GM23338 (cell line): ENCODE results near the gene ZNF536. TPM values are rescaled to one million over a fixed set of nuclear protein-coding genes. Genes with fewer than 3 reads are reported as not detected.

Experiments
- ATAC-seq: fragments of 200-7000 bp; cut with Tn5 transposase; 3 replicates; pipeline ENCODE4 v1.9.1; 2020
- DNase-seq: peaks from one replicate; pipeline ENCODE4 v3.0.0-alpha.2; 2015; ENCODE audit warnings: low spot score
- H2AFZ ChIP-seq: fragments of 200-600 bp; sonication (generic); 2 replicates; pipeline ENCODE4 v1.8.0; 2016; ENCODE audit warnings: antibody characterized with exemption, mild to moderate bottlenecking, moderate library complexity
- H3F3A ChIP-seq: fragments of 200-600 bp; sonication (generic); replicated peaks from 2 replicates; pipeline ENCODE4 v1.8.0; 2017; ENCODE audit warnings: antibody characterized with exemption, mixed run types, low read depth
- H3K27ac ChIP-seq: fragments of 200-600 bp; sonication (generic); 2 replicates; pipeline ENCODE4 v1.6.1; 2016; ENCODE audit warnings: low read depth
- H3K27me3 ChIP-seq: fragments of 200-600 bp; sonication (generic); 2 replicates; pipeline ENCODE4 v1.8.0; 2016; ENCODE audit warnings: mild to moderate bottlenecking, mixed run types, moderate library complexity; ENCODE audit not compliant: insufficient read depth
- H3K36me3 ChIP-seq: fragments of 200-600 bp; sonication (generic); 2 replicates; pipeline ENCODE4 v1.8.0; 2016; ENCODE audit warnings: mild to moderate bottlenecking; ENCODE audit not compliant: insufficient read depth
- H3K4me1 ChIP-seq: fragments of 200-600 bp; sonication (generic); 2 replicates; pipeline ENCODE4 v1.8.0; 2016; ENCODE audit warnings: mild to moderate bottlenecking, moderate library complexity; ENCODE audit not compliant: insufficient read depth
- H3K4me2 ChIP-seq: fragments of 200-600 bp; sonication (generic); 2 replicates; pipeline ENCODE4 v1.7.1; 2017; ENCODE audit warnings: mixed run types
- H3K4me3 ChIP-seq: fragments of 200-600 bp; sonication (generic); 2 replicates; pipeline ENCODE4 v1.6.1; 2016; ENCODE audit warnings: mixed run types
- H3K79me2 ChIP-seq: fragments of 200-600 bp; sonication (generic); replicated peaks from 2 replicates; pipeline ENCODE4 v1.8.0; 2017; ENCODE audit warnings: mild to moderate bottlenecking; ENCODE audit not compliant: insufficient read depth
- H3K9me2 ChIP-seq: fragments of 200-600 bp; sonication (generic); 2 replicates; pipeline ENCODE4 v1.8.0; 2017; ENCODE audit not compliant: insufficient read depth
- H4K20me1 ChIP-seq: fragments of 200-600 bp; sonication (generic); replicated peaks from 2 replicates; pipeline ENCODE4 v1.8.0; 2017; ENCODE audit warnings: mild to moderate bottlenecking; ENCODE audit not compliant: insufficient read depth
- H3K27ac Mint-ChIP-seq: 2 replicates; pipeline ENCODE4 v1.8.0; 2020; ENCODE audit warnings: inconsistent platforms, mild to moderate bottlenecking, moderate library complexity, mixed read lengths
- H3K27me3 Mint-ChIP-seq: 3 replicates; pipeline ENCODE4 v1.8.0; 2022; ENCODE audit warnings: low read depth, mild to moderate bottlenecking, moderate library complexity, mixed read lengths, inconsistent platforms; ENCODE audit not compliant: insufficient read depth, poor library complexity
- H3K36me3 Mint-ChIP-seq: 3 replicates; pipeline ENCODE4 v1.8.0; 2021; ENCODE audit warnings: low read depth, mild to moderate bottlenecking, inconsistent platforms, moderate library complexity, mixed read lengths
- H3K4me1 Mint-ChIP-seq: 3 replicates; pipeline ENCODE4 v1.8.0; 2020; ENCODE audit warnings: mild to moderate bottlenecking, inconsistent platforms, mixed read lengths
- H3K4me3 Mint-ChIP-seq: 3 replicates; pipeline ENCODE4 v1.8.0; 2021; ENCODE audit warnings: moderate library complexity, mild to moderate bottlenecking, inconsistent platforms, mixed read lengths
- H3K9me3 Mint-ChIP-seq: 3 replicates; pipeline ENCODE4 v1.8.0; 2020; ENCODE audit warnings: moderate library complexity, mild to moderate bottlenecking, inconsistent platforms, mixed read lengths
- CREB1 ChIP-seq: fragments of 250-450 bp; sonication (Bioruptor Pico); IDR thresholded peaks from 2 replicates; pipeline ENCODE4 v1.5.0; 2020; ENCODE audit warnings: low read depth, mild to moderate bottlenecking, moderate library complexity
- EZH2 ChIP-seq: fragments of 200-600 bp; sonication (generic); IDR thresholded peaks from one replicate; pipeline ENCODE4 v1.8.0; 2017; ENCODE audit warnings: antibody characterized with exemption, mild to moderate bottlenecking, low read depth; ENCODE audit not compliant: unreplicated experiment
- EZH2phosphoT487 ChIP-seq: fragments of 200-600 bp; sonication (generic); IDR thresholded peaks from one replicate; pipeline ENCODE4 v1.8.1; 2018; ENCODE audit warnings: antibody characterized with exemption; ENCODE audit not compliant: unreplicated experiment
- JUNB ChIP-seq: IDR thresholded peaks from one replicate; pipeline ENCODE4 v1.6.1; 2016; ENCODE audit warnings: antibody characterized with exemption; ENCODE audit not compliant: unreplicated experiment
- NANOG ChIP-seq: IDR thresholded peaks from 2 replicates; pipeline ENCODE4 v1.6.1; 2016; ENCODE audit warnings: antibody characterized with exemption, borderline replicate concordance
- POLR2AphosphoS5 ChIP-seq: IDR thresholded peaks from 2 replicates; pipeline ENCODE4 v1.6.1; 2016; ENCODE audit warnings: antibody characterized with exemption, low read depth
- STAT1 ChIP-seq: IDR thresholded peaks from one replicate; pipeline ENCODE4 v1.6.1; 2016; ENCODE audit warnings: antibody characterized with exemption; ENCODE audit not compliant: unreplicated experiment
- ZNF114 ChIP-seq: fragments of 250-450 bp; sonication (Bioruptor Pico); IDR thresholded peaks from 2 replicates; pipeline ENCODE4 v1.5.0; 2020; ENCODE audit warnings: mild to moderate bottlenecking, moderate library complexity
- ZNF331 ChIP-seq: fragments of 250-450 bp; sonication (Bioruptor Pico); IDR thresholded peaks from 2 replicates; pipeline ENCODE4 v1.5.0; 2020; ENCODE audit warnings: low read depth, mild to moderate bottlenecking, moderate library complexity
- polyA plus RNA-seq: library from polyadenylated mRNA; unstranded; fragments of >200 nt; fragmentation: Nextera tagmentation; extraction: Ambion mirVana; gene quantifications from 2 replicates; pipeline ENCODE4 v1.2.1, GENCODE V29; 2016
- total RNA-seq: library from RNA; depleted of rRNA; stranded (reverse); fragments of >200 nt; shearing (Covaris generic); gene quantifications from 2 replicates; pipeline ENCODE4 v1.2.3, GENCODE V29; 2014
- TF ChIP-seq, protein P1 (sequence below): IDR thresholded peaks from 2 replicates; pipeline ENCODE4 v1.6.1; 2016; ENCODE audit warnings: antibody characterized with exemption
- TF ChIP-seq, protein P2 (sequence below), 2 experiments: fragments of 200-600 bp in 1 of 2; sonication (generic) in 1 of 2; conservative IDR thresholded peaks; 2 replicates each; pipeline versions ENCODE4 v1.5.1 to v1.6.1; 2016 to 2017; ENCODE audit warnings: antibody characterized with exemption in 2 of 2, low read depth in 2 of 2, mild to moderate bottlenecking in 2 of 2, moderate library complexity in 1 of 2
- TF ChIP-seq, protein P3 (sequence below): IDR thresholded peaks from one replicate; pipeline ENCODE4 v1.6.1; 2018; ENCODE audit warnings: antibody characterized with exemption; ENCODE audit not compliant: unreplicated experiment
- TF ChIP-seq, protein P4 (sequence below): fragments of 250-450 bp; sonication (Bioruptor Pico); IDR thresholded peaks from 2 replicates; pipeline ENCODE4 v1.5.0; 2020; ENCODE audit warnings: mild to moderate bottlenecking, moderate library complexity

Gene ZNF536
- total and polyA plus RNA-seq, 2 experiments from 2014 or later: 0.07 TPM; not detected in 1

DNA sequence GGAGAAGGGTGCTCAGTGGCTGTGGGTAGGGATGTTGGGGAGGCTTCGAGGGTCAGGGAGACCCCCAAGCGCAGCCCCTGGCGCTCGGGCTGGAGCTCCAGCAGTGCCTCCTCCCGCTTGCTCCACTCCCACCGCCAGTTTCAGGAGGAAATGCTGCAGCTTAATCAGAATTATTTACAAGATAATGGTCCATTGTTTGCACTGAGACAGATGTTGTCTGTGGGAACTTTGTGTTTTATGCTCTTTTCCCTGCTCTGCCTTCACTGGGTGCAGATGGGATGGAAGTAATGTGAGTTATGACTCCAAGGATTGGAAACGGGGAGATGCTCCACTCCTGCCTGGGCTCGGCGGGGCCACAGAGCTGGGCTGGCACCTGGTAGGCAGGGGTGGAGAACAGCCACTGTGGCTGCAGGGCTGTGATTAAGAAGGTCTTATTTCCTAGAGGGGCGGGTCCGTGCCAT lies 192.4 kb downstream of the ZNF536 start:
- no peaks in the 10 kb centered on the region for H3K36me3 ChIP-seq
- ATAC-seq: peak; percentile 54
- H3K4me1 ChIP-seq: peaks cover 22% of the 10 kb centered on the region
- Mint-ChIP-seq H3K9me3 (no peaks in the 10 kb centered on the region; the same call in 2 of the 3 replicates), H3K36me3 (no peaks in the 10 kb centered on the region), H3K4me1 (peaks cover 46% of the 10 kb centered on the region), H3K27ac (no peak overlapping the region), H3K4me3 (no peak overlapping the region), H3K27me3 (peaks cover 14% of the 10 kb centered on the region)
- H3K4me2 ChIP-seq: peak overlapping the region; percentile 70; the same call in 1 of the 2 replicates
- TF ChIP-seq CREB1 (CRISPR knock-in tag): no peak
- TF ChIP-seq STAT1: no peak
- no peak for TF ChIP-seq JUNB
- TF ChIP-seq ZNF331: no peak
- TF ChIP-seq, protein P1, sequence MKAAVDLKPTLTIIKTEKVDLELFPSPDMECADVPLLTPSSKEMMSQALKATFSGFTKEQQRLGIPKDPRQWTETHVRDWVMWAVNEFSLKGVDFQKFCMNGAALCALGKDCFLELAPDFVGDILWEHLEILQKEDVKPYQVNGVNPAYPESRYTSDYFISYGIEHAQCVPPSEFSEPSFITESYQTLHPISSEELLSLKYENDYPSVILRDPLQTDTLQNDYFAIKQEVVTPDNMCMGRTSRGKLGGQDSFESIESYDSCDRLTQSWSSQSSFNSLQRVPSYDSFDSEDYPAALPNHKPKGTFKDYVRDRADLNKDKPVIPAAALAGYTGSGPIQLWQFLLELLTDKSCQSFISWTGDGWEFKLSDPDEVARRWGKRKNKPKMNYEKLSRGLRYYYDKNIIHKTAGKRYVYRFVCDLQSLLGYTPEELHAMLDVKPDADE: no peak
- no peak for TF ChIP-seq EZH2
- no peak for TF ChIP-seq NANOG
- TF ChIP-seq, protein P2, sequence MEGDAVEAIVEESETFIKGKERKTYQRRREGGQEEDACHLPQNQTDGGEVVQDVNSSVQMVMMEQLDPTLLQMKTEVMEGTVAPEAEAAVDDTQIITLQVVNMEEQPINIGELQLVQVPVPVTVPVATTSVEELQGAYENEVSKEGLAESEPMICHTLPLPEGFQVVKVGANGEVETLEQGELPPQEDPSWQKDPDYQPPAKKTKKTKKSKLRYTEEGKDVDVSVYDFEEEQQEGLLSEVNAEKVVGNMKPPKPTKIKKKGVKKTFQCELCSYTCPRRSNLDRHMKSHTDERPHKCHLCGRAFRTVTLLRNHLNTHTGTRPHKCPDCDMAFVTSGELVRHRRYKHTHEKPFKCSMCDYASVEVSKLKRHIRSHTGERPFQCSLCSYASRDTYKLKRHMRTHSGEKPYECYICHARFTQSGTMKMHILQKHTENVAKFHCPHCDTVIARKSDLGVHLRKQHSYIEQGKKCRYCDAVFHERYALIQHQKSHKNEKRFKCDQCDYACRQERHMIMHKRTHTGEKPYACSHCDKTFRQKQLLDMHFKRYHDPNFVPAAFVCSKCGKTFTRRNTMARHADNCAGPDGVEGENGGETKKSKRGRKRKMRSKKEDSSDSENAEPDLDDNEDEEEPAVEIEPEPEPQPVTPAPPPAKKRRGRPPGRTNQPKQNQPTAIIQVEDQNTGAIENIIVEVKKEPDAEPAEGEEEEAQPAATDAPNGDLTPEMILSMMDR (conservative IDR thresholded peaks at IDR 0.05; ENCODE audit: low read depth in 2 of 2): no peak
- TF ChIP-seq POLR2AphosphoS5: no peak
- TF ChIP-seq, protein P3, sequence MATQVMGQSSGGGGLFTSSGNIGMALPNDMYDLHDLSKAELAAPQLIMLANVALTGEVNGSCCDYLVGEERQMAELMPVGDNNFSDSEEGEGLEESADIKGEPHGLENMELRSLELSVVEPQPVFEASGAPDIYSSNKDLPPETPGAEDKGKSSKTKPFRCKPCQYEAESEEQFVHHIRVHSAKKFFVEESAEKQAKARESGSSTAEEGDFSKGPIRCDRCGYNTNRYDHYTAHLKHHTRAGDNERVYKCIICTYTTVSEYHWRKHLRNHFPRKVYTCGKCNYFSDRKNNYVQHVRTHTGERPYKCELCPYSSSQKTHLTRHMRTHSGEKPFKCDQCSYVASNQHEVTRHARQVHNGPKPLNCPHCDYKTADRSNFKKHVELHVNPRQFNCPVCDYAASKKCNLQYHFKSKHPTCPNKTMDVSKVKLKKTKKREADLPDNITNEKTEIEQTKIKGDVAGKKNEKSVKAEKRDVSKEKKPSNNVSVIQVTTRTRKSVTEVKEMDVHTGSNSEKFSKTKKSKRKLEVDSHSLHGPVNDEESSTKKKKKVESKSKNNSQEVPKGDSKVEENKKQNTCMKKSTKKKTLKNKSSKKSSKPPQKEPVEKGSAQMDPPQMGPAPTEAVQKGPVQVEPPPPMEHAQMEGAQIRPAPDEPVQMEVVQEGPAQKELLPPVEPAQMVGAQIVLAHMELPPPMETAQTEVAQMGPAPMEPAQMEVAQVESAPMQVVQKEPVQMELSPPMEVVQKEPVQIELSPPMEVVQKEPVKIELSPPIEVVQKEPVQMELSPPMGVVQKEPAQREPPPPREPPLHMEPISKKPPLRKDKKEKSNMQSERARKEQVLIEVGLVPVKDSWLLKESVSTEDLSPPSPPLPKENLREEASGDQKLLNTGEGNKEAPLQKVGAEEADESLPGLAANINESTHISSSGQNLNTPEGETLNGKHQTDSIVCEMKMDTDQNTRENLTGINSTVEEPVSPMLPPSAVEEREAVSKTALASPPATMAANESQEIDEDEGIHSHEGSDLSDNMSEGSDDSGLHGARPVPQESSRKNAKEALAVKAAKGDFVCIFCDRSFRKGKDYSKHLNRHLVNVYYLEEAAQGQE: no peak
- TF ChIP-seq, protein P4, sequence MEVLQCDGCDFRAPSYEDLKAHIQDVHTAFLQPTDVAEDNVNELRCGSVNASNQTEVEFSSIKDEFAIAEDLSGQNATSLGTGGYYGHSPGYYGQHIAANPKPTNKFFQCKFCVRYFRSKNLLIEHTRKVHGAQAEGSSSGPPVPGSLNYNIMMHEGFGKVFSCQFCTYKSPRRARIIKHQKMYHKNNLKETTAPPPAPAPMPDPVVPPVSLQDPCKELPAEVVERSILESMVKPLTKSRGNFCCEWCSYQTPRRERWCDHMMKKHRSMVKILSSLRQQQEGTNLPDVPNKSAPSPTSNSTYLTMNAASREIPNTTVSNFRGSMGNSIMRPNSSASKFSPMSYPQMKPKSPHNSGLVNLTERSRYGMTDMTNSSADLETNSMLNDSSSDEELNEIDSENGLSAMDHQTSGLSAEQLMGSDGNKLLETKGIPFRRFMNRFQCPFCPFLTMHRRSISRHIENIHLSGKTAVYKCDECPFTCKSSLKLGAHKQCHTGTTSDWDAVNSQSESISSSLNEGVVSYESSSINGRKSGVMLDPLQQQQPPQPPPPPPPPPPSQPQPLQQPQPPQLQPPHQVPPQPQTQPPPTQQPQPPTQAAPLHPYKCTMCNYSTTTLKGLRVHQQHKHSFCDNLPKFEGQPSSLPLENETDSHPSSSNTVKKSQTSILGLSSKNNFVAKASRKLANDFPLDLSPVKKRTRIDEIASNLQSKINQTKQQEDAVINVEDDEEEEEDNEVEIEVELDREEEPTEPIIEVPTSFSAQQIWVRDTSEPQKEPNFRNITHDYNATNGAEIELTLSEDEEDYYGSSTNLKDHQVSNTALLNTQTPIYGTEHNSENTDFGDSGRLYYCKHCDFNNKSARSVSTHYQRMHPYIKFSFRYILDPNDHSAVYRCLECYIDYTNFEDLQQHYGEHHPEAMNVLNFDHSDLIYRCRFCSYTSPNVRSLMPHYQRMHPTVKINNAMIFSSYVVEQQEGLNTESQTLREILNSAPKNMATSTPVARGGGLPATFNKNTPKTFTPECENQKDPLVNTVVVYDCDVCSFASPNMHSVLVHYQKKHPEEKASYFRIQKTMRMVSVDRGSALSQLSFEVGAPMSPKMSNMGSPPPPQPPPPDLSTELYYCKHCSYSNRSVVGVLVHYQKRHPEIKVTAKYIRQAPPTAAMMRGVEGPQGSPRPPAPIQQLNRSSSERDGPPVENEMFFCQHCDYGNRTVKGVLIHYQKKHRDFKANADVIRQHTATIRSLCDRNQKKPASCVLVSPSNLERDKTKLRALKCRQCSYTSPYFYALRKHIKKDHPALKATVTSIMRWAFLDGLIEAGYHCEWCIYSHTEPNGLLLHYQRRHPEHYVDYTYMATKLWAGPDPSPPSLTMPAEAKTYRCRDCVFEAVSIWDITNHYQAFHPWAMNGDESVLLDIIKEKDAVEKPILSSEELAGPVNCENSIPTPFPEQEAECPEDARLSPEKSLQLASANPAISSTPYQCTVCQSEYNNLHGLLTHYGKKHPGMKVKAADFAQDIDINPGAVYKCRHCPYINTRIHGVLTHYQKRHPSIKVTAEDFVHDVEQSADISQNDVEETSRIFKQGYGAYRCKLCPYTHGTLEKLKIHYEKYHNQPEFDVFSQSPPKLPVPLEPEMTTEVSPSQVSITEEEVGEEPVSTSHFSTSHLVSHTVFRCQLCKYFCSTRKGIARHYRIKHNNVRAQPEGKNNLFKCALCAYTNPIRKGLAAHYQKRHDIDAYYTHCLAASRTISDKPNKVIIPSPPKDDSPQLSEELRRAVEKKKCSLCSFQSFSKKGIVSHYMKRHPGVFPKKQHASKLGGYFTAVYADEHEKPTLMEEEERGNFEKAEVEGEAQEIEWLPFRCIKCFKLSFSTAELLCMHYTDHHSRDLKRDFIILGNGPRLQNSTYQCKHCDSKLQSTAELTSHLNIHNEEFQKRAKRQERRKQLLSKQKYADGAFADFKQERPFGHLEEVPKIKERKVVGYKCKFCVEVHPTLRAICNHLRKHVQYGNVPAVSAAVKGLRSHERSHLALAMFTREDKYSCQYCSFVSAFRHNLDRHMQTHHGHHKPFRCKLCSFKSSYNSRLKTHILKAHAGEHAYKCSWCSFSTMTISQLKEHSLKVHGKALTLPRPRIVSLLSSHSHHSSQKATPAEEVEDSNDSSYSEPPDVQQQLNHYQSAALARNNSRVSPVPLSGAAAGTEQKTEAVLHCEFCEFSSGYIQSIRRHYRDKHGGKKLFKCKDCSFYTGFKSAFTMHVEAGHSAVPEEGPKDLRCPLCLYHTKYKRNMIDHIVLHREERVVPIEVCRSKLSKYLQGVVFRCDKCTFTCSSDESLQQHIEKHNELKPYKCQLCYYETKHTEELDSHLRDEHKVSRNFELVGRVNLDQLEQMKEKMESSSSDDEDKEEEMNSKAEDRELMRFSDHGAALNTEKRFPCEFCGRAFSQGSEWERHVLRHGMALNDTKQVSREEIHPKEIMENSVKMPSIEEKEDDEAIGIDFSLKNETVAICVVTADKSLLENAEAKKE: no peak
- no peak for TF ChIP-seq ZNF114 (CRISPR knock-in tag)
- TF ChIP-seq EZH2phosphoT487: no peak
- no peaks in the 10 kb centered on the region for H3F3A ChIP-seq
- H3K4me3 ChIP-seq: no peak overlapping the region
- H3K79me2 ChIP-seq: no peaks in the 10 kb centered on the region
- H3K27ac ChIP-seq: no peak overlapping the region
- no peaks in the 10 kb centered on the region for H4K20me1 ChIP-seq
- H3K9me2 ChIP-seq: peaks cover 20% of the 10 kb centered on the region
- H3K27me3 ChIP-seq: no peaks in the 10 kb centered on the region
- peak; percentile 55 for DNase-seq
- H2AFZ ChIP-seq: peak overlapping the region; percentile 15; the same call in 1 of the 2 replicates
